Left lung (tissue), 14 donors: ENCODE results near the gene SPARCL1. TPM values are rescaled to one million over a fixed set of nuclear protein-coding genes. Genes with fewer than 3 reads are reported as not detected.

Source experiments
- ATAC-seq: fragments of 200-7000 bp; cut with Tn5 transposase; one replicate; pipeline ENCODE4 v1.9.1; 2020; ENCODE audit warnings: moderate library complexity
- DNase-seq, 4 donors: peaks; one replicate each; pipeline ENCODE4 v3.0.0-alpha.2; 2013 to 2020
- H3K27ac ChIP-seq, 2 donors: fragments of 200-600 bp; sonication (generic) in 1 of 2; one replicate each; pipeline versions ENCODE4 v1.5.0 to v1.8.0; 2020 to 2021
- H3K27me3 ChIP-seq, 2 donors: fragments of 200-600 bp; sonication (generic) in 1 of 2; one replicate each; pipeline versions ENCODE4 v1.5.0 to v1.8.0; 2020 to 2021
- H3K36me3 ChIP-seq, 2 donors: fragments of 200-600 bp; sonication (generic) in 1 of 2; one replicate each; pipeline versions ENCODE4 v1.5.0 to v1.8.0; 2020 to 2021
- H3K4me1 ChIP-seq, 2 donors: fragments of 200-600 bp; one replicate each; pipeline ENCODE4 v1.8.0; 2021
- H3K4me3 ChIP-seq, 2 donors: fragments of 200-600 bp; sonication (generic) in 1 of 2; one replicate each; pipeline versions ENCODE4 v1.5.0 to v1.8.0; 2020 to 2021; ENCODE audit warnings: mild to moderate bottlenecking in 1 of 2
- H3K9me3 ChIP-seq, 2 donors: fragments of 200-600 bp; sonication (generic) in 1 of 2; one replicate each; pipeline versions ENCODE4 v1.5.0 to v1.8.0; 2020 to 2021
- intact Hi-C, 2 donors: fragments of 100-400 bp; cut with DNase I; formaldehyde crosslinking; loops; one replicate each; pipeline versions ENCODE4 v1.11.2 to v1.14.2; 2022
- long read RNA-seq, 12 donors: library from polyadenylated mRNA in 2 of 12; unstranded in 2 of 12; transcript quantifications; one replicate each; pipeline ENCODE4 v2.0.0 and lab custom pipeline, GENCODE V29; 2019 to 2026
- polyA plus RNA-seq, 6 donors: library from polyadenylated mRNA; unstranded; fragments of 120-200 nt; gene quantifications; one replicate each; pipeline ENCODE4 v1.2.1, GENCODE V29; 2013; ENCODE audit not compliant: insufficient read length in 6 of 6
- total RNA-seq, 2 donors: library from RNA; stranded (reverse); fragmentation: NEBNext Ultra II Directional; extraction: Animal tissue kit (Norgen Biotek cat#: 25700); gene quantifications; one replicate each; pipeline ENCODE4 v1.2.1, GENCODE V29; 2021
- TF ChIP-seq, protein P1 (sequence below), 2 donors: fragments of 200-600 bp; sonication (generic) in 1 of 2; IDR thresholded peaks; one replicate each; pipeline versions ENCODE4 v1.5.0 to v1.8.0; 2021; ENCODE audit warnings: antibody characterized with exemption in 2 of 2
- donor health status: DM: no; HTN: yes; CAD: no.
- donor health status: DM: no; HTN: no; CAD: no.

Gene SPARCL1, protein sequence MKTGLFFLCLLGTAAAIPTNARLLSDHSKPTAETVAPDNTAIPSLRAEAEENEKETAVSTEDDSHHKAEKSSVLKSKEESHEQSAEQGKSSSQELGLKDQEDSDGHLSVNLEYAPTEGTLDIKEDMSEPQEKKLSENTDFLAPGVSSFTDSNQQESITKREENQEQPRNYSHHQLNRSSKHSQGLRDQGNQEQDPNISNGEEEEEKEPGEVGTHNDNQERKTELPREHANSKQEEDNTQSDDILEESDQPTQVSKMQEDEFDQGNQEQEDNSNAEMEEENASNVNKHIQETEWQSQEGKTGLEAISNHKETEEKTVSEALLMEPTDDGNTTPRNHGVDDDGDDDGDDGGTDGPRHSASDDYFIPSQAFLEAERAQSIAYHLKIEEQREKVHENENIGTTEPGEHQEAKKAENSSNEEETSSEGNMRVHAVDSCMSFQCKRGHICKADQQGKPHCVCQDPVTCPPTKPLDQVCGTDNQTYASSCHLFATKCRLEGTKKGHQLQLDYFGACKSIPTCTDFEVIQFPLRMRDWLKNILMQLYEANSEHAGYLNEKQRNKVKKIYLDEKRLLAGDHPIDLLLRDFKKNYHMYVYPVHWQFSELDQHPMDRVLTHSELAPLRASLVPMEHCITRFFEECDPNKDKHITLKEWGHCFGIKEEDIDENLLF
- 100 to 1,000 TPM; 241 to 296 TPM for total RNA-seq
- 100 to 1,000 TPM; 382 to 475 (median 421) TPM for polyA plus RNA-seq
- long read RNA-seq, donor 1, transcript SPARCL1-201 (11 exons, 2,906 nt): major isoform, 43 of 450 reads
- long read RNA-seq, donor 1, partial matches to known transcripts: 405 of 450 reads
- long read RNA-seq, donor 1, other reads (novel, unspliced or antisense): 0 of 450 reads
- long read RNA-seq, donor 2, transcript SPARCL1-201 (11 exons, 2,906 nt): major isoform, 28 of 550 reads
- long read RNA-seq, donor 2, partial matches to known transcripts: 519 of 550 reads
- long read RNA-seq, donor 2, other reads (novel, unspliced or antisense): 0 of 550 reads
- long read RNA-seq, donor 3, transcript SPARCL1-201 (11 exons, 2,906 nt): major isoform, 55 of 269 reads
- long read RNA-seq, donor 3, partial matches to known transcripts: 213 of 269 reads
- long read RNA-seq, donor 3, other reads (novel, unspliced or antisense): 0 of 269 reads
- long read RNA-seq, donor 4, transcript SPARCL1-201 (11 exons, 2,906 nt): major isoform, 17 of 245 reads
- long read RNA-seq, donor 4, partial matches to known transcripts: 219 of 245 reads
- long read RNA-seq, donor 4, other reads (novel, unspliced or antisense): 6 of 245 reads
- long read RNA-seq, donor 5, transcript SPARCL1-201 (11 exons, 2,906 nt): major isoform, 57 of 348 reads
- long read RNA-seq, donor 5, partial matches to known transcripts: 284 of 348 reads
- long read RNA-seq, donor 5, other reads (novel, unspliced or antisense): 0 of 348 reads
- long read RNA-seq, donor 6, transcript SPARCL1-201 (11 exons, 2,906 nt): major isoform, 25 of 484 reads
- long read RNA-seq, donor 6, partial matches to known transcripts: 454 of 484 reads
- long read RNA-seq, donor 6, other reads (novel, unspliced or antisense): 0 of 484 reads
- long read RNA-seq, donor 7, transcript SPARCL1-201 (11 exons, 2,906 nt): major isoform, 36 of 133 reads
- long read RNA-seq, donor 7, partial matches to known transcripts: 96 of 133 reads
- long read RNA-seq, donor 7, other reads (novel, unspliced or antisense): 0 of 133 reads
- long read RNA-seq, donor 8, transcript SPARCL1-201 (11 exons, 2,906 nt): major isoform, 36 of 154 reads
- long read RNA-seq, donor 8, partial matches to known transcripts: 114 of 154 reads
- long read RNA-seq, donor 8, other reads (novel, unspliced or antisense): 0 of 154 reads
- long read RNA-seq, donor 9: 0 reads
- long read RNA-seq, donor 10, transcript SPARCL1-201 (11 exons, 2,906 nt): major isoform, 7 of 191 reads
- long read RNA-seq, donor 10, partial matches to known transcripts: 181 of 191 reads
- long read RNA-seq, donor 10, other reads (novel, unspliced or antisense): 1 of 191 reads
- long read RNA-seq, donor 11, transcript SPARCL1-201 (11 exons, 2,906 nt): major isoform, 185 of 3,142 reads
- long read RNA-seq, donor 11, transcript SPARCL1-203 (5 exons, 950 nt): minor isoform, 18 of 3,142 reads
- long read RNA-seq, donor 11, transcript SPARCL1-202 (12 exons, 2,994 nt): minor isoform, 7 of 3,142 reads
- long read RNA-seq, donor 11, partial matches to known transcripts: 2,918 of 3,142 reads
- long read RNA-seq, donor 11, other reads (novel, unspliced or antisense): 12 of 3,142 reads
- long read RNA-seq, donor 12, transcript SPARCL1-201 (11 exons, 2,906 nt): major isoform, 38 of 282 reads
- long read RNA-seq, donor 12, partial matches to known transcripts: 239 of 282 reads
- long read RNA-seq, donor 12, other reads (novel, unspliced or antisense): 0 of 282 reads

DNA sequence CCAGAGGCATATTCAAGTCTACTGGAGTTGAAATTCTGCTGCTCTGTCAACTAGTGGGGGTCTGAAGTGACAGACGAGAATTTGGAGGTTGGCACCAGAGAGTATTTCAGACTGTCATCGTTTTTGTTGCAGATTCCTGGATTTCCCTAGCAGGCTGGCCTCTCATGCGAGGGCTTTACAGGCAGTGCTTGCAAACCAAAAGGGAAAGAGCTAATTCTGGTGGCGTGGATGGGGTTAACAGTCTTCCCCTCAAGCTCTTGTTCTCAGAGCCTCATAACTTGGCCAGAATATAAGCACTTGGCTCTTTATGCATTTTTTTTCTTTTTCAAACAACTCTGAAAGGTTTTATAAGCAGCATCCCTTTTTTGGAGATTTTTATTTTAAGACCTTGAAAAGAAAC is at the start of gene SPARCL1:
TSS of gene SPARCL1 (minus strand) at position 190 of the 400 bp plus-strand sequence. CDS start 29,802 bp downstream, outside the sequence.
- H3K4me1 ChIP-seq: peaks cover 4 to 8% of the 10 kb centered on the region in 2 donors
- H3K27ac ChIP-seq: peak within 1 kb of the TSS; percentile 73 to 89
- ATAC-seq: peak; percentile 53
- peak in 2 of 4 donors; percentile 77 to 86 for DNase-seq
- TF ChIP-seq, protein P1, sequence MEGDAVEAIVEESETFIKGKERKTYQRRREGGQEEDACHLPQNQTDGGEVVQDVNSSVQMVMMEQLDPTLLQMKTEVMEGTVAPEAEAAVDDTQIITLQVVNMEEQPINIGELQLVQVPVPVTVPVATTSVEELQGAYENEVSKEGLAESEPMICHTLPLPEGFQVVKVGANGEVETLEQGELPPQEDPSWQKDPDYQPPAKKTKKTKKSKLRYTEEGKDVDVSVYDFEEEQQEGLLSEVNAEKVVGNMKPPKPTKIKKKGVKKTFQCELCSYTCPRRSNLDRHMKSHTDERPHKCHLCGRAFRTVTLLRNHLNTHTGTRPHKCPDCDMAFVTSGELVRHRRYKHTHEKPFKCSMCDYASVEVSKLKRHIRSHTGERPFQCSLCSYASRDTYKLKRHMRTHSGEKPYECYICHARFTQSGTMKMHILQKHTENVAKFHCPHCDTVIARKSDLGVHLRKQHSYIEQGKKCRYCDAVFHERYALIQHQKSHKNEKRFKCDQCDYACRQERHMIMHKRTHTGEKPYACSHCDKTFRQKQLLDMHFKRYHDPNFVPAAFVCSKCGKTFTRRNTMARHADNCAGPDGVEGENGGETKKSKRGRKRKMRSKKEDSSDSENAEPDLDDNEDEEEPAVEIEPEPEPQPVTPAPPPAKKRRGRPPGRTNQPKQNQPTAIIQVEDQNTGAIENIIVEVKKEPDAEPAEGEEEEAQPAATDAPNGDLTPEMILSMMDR (IDR thresholded peaks at IDR 0.05): no peak
- no peaks in the 10 kb centered on the region for H3K36me3 ChIP-seq
- H3K27me3 ChIP-seq: no peaks in the 10 kb centered on the region
- intact Hi-C loops: no loop called here
- peaks cover 0 to 9% of the 10 kb centered on the region in 2 donors for H3K9me3 ChIP-seq
- H3K4me3 ChIP-seq: peak within 1 kb of the TSS; percentile 30 to 36

DNA sequence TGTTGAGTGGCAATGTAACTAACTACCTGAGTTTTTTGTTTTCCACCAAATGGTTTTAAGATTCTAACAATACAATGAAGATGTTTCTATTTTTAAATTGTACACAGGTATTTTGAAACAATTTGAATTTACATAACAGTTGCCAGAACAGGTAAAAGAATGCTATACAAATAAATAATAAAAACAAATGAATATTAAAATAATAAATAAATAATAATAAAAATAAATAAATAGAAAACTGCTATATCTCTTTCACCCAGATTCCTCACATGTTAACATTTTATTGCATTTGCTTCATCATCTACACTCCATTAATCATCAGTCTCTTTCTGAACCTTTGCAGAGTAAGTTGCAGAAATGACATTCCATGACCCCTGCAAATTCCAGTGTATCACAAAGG is 46.8 kb upstream of the SPARCL1 start:
- Histone ChIP-seq H3K27ac (no peak overlapping the region), H3K36me3 (no peaks in the 10 kb centered on the region), H3K4me3 (no peak overlapping the region), H3K4me1 (no peaks in the 10 kb centered on the region), H3K9me3 (no peaks in the 10 kb centered on the region), H3K27me3 (no peaks in the 10 kb centered on the region)
- ATAC-seq: no peak
- intact Hi-C loops: no loop called here
- DNase-seq: no peak
- TF ChIP-seq, protein P1 (IDR thresholded peaks at IDR 0.05): no peak

DNA sequence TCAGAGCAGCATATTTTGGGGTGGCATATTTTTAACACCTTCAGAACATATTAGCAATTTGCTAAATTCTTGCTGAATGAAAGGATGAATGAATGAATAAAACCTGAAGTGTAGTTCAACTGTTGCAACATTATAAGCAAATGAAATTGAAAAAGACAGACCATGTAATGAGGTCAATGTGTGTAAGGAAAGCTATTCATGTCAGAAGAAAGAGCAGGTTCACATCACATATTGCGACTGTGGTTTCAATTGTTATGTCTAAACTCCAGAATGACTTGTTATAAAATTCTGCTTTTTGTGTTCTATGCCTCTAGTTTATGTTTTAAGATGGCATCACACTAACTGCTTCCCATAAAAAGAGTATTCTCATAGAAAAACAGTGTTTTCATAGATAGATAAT is 46.2 kb upstream of the SPARCL1 start:
- ATAC-seq (no peak), DNase-seq (no peak)
- no peak overlapping the region for H3K4me3 ChIP-seq
- no peaks in the 10 kb centered on the region for H3K27me3 ChIP-seq
- no peaks in the 10 kb centered on the region for H3K36me3 ChIP-seq
- H3K27ac ChIP-seq: no peak overlapping the region
- no peaks in the 10 kb centered on the region for H3K4me1 ChIP-seq
- intact Hi-C loops: no loop called here
- TF ChIP-seq, protein P1 (IDR thresholded peaks at IDR 0.05): no peak
- H3K9me3 ChIP-seq: no peaks in the 10 kb centered on the region
